ENCODE measurements around the gene PAEP. TPM values are rescaled to one million over a fixed set of nuclear protein-coding genes. Genes with fewer than 3 reads are reported as not detected.

PAEP gene
- total RNA-seq, 1 donor: not detected

DNA sequence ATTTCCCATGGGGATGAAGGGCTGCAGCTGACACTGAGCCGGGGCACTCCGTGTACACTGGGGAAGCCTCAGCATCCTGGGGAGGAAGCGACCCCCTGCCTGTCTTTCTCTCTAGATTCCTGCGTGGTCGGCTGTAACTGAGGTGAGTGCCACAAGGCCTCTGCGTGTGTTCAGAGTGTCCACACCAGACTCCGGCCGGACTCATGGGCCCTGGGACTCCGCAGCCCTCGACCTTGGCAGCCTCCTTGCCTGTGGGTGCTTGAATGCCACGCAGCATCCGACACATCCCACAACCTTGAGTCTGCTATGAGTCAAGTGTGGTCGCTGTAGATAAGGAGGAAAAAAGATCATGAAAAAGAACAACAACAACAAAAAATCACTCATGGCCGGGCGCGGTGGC is 23.4 kb downstream of the PAEP start:
- TF ChIP-seq, protein P1, sequence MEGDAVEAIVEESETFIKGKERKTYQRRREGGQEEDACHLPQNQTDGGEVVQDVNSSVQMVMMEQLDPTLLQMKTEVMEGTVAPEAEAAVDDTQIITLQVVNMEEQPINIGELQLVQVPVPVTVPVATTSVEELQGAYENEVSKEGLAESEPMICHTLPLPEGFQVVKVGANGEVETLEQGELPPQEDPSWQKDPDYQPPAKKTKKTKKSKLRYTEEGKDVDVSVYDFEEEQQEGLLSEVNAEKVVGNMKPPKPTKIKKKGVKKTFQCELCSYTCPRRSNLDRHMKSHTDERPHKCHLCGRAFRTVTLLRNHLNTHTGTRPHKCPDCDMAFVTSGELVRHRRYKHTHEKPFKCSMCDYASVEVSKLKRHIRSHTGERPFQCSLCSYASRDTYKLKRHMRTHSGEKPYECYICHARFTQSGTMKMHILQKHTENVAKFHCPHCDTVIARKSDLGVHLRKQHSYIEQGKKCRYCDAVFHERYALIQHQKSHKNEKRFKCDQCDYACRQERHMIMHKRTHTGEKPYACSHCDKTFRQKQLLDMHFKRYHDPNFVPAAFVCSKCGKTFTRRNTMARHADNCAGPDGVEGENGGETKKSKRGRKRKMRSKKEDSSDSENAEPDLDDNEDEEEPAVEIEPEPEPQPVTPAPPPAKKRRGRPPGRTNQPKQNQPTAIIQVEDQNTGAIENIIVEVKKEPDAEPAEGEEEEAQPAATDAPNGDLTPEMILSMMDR (IDR thresholded peaks at IDR 0.05; ENCODE audit: insufficient read depth, low read depth, low read length): no peak
- H3K4me3 ChIP-seq (ENCODE audit: low read depth, low read length): no peak overlapping the region
- no peak for DNase-seq (ENCODE audit: low read depth)

DNA sequence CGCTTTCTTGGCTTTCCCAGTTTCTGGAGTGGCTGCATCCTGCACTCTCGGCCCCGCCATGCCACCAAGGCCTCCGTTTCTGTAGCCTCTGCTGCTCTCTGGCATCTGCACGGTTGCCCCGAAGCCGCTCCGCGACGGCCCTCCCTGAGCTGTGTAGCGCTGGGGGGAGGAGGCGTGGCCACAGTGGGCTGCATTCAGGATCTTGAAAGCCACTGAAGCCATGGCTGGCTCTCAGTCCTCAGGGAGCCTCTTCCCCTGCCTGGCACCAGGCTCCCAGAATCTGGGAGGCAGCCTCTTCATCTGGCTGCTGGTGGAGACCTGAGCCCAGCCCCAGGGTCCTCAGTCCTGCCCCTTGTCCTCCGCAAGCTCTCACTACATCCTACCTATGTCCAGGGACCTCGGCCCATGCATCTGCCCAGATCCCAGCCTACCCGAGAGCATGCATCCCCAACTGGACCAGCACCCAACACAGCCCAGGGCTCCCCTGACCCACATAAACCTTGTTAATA is 25.1 kb downstream of the PAEP start:
- DNase-seq (ENCODE audit: low read depth): no peak
- no peak overlapping the region for H3K4me3 ChIP-seq (ENCODE audit: low read depth, low read length)
- TF ChIP-seq, protein P1 (IDR thresholded peaks at IDR 0.05; ENCODE audit: insufficient read depth, low read depth, low read length): no peak

DNA sequence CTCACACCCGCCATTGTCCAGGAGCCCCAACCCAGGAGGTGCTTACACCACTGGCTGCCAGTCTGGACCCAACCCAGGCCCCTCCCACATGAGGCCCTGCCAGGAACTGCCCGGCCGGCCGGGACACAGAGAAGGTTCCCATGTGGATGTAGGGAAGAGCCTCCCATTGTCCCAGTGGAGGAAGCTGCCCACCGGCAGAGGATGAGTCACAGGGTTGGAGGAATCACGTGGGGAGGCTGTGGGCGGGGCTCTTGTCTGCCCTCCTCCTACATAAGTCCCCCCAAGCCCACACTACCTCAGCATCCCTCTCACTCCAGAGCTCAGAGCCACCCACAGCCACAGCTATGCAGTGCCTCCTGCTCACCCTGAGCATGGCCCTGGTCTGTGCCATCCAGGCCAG is 26.1 kb downstream of the PAEP start:
- H3K4me3 ChIP-seq (ENCODE audit: low read depth, low read length): no peak overlapping the region
- TF ChIP-seq, protein P1 (IDR thresholded peaks at IDR 0.05; ENCODE audit: insufficient read depth, low read depth, low read length): no peak
- DNase-seq (ENCODE audit: low read depth): no peak

DNA sequence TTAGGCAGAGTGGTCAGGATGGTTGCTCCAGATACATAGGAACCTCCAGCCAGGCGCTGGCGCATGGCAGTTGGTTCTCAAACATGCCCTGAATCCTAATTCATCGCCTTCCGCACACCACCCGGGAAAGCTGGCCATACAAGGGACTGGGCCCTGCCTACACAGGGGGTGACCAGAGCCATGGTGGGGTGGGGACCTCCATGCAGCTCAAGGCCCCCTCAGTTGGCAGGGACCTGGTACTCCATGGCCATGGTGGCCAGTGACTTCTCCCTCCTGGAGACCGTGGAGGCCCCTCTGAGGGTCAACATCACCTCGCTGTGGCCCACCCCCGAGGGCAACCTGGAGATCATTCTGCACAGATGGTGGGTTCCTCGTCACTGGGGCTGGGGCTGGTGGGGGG is 26.8 kb downstream of the PAEP start:
- no peak for DNase-seq (ENCODE audit: low read depth)
- no peak overlapping the region for H3K4me3 ChIP-seq (ENCODE audit: low read depth, low read length)

DNA sequence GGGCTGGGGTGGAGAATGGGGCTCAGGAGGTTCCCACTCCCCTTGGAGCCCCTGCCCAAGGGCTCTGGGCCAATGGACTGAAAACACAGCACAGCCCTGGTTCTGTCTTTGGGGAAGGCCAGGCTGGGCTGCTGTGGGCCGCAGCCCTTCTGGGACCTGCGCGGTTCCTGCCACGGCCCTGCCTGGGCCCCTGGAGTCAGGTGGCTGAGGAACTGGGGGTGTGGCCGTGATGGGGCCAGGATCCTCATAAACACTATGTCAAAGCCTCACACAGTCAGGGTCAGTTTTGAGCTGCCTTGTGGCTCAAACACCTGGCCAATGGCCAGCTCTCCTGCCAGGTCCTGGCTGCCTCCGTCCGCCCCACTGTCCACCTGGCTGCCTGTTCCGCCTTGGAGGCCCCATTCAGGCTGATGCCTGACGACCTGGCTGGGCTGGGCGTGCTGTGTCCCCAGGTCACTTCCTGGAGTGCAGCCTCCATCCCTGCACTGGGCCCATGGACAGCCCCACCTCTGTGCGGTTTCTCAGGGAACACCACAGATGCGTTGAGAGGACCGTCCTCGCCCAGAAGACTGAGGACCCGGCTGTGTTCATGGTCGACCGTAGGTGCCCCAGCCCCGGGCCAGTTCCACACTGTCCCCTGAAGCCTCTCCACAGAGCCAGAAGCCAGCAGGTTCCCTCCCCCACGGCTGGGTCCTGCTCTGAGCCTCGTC is 27.5 kb downstream of the PAEP start:
- no peak for DNase-seq (ENCODE audit: low read depth)
- TF ChIP-seq, protein P1 (IDR thresholded peaks at IDR 0.05; ENCODE audit: insufficient read depth, low read depth, low read length): no peak
- no peak overlapping the region for H3K4me3 ChIP-seq (ENCODE audit: low read depth, low read length)

More for the DNA sequence above, 26.8 kb downstream of the PAEP start:
- TF ChIP-seq, protein P1 (IDR thresholded peaks at IDR 0.05; ENCODE audit: insufficient read depth, low read depth, low read length): no peak

DNA sequence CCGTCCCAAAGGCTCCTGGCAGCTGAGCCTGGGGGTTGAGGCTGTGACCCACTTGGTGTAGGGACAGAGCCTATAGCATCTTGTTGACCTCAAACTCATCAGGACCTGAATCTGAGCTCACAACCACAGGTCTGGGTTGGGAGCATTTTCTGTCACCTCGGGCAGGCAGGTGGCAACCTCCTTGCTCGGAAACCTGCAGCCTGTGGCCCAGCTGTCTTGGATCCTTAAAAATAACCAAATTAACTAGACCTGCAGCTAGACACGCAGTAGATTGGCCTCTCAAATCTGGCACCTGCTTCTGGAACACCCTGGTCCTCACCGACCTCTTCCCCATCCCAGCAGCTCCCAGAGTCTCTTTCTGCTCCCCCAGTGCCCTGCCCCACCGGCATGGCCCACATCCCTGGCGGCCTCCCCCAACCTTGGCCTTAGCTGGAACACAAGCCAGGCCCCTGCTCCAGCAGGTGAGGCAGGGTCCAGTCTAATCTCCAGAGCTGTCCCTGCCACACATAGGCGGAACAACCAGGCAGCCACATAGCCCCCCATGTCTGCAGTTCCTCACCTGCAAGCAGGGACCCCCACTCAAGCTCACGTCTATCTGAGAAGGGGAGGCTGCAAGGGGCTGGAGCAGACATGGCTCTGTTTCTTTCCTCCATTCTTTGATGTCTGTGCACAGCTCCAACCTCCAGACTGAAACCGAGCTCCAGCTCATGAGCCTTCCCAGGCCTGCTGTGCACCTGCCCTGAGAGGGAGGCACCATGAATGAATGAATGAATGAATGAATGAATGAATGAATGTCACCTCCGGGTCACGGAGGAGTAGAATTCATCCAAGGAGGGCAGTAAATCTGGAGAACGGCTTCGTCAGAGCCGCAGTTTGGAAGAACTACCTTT is 28.3 kb downstream of the PAEP start:
- H3K4me3 ChIP-seq (ENCODE audit: low read depth, low read length): no peak overlapping the region
- TF ChIP-seq, protein P1 (IDR thresholded peaks at IDR 0.05; ENCODE audit: insufficient read depth, low read depth, low read length): no peak
- no peak for DNase-seq (ENCODE audit: low read depth)

Measured in fibroblast of villous mesenchyme (primary cell).